ENCODE results near the gene HES3. TPM values are rescaled to one million over a fixed set of nuclear protein-coding genes. Genes with fewer than 3 reads are reported as not detected.

Gene HES3
- polyA plus RNA-seq, 1 of the 3 experiments (the other 2 are of a cell fraction), result not detected

DNA sequence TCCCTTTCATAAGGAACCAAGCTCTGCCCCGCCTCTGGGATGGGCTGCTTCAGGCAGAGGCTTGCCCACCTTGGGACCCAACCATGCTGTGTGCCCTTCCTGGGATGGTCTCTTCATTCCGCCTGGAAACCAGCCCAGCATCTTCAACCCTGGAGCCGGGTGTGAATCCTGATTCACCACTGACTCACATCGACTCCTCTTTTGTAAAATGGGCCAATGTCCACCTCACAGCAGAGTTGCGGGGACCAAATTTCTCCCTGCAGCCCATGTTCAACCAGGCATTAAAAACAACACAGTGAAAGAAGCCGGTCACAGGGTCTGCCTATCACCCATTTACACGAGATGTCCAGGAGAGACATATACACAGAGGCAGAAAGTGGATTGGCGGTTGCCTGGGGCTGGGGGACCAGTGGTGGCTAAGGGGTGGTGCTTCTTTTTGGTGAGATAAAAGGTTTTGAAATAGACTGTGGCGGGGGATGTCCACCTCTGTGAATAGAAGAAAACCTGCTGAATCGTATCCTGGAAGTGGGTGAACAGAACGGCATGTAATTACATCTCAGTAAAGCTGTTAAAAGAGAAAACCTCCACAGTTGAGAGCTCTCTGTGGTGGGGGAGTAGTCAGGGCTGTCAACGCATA, 23.8 kb downstream of the HES3 start:
- Histone ChIP-seq H3F3A (replicated peaks; ENCODE audit: insufficient read depth) (no peaks in the 10 kb centered on the region), H3K4me1 (ENCODE audit: control insufficient read depth in 1 of 2, insufficient read depth in 2 of 2, low read depth in 1 of 2, low read length in 1 of 2) (peaks cover under 1 to 49% of the 10 kb centered on the region in 2 experiments; a peak in 2 of 4 replicates), H3K36me3 (replicated peaks in 1 of 2; ENCODE audit: control insufficient read depth in 1 of 2, insufficient read depth in 2 of 2, low read length in 1 of 2) (no peaks in the 10 kb centered on the region), H2AFZ (ENCODE audit: low read depth) (no peak overlapping the region), H3K79me2 (ENCODE audit: insufficient read depth) (no peaks in the 10 kb centered on the region), H3K9ac (no peak overlapping the region), H3K4me2 (no peak overlapping the region), H4K20me1 (ENCODE audit: insufficient read depth) (peaks cover 5% of the 10 kb centered on the region; the same call in 1 of the 2 replicates), H3K27me3 (ENCODE audit: insufficient read depth) (no peaks in the 10 kb centered on the region), H3K9me3 (no peaks in the 10 kb centered on the region), H3K9me2 (no peaks in the 10 kb centered on the region), H3K27ac (ENCODE audit: low read depth in 2 of 2, low read length in 1 of 2) (no peak overlapping the region), H3K4me3 (ENCODE audit: low read depth in 2 of 2, low read length in 1 of 2) (no peak overlapping the region)
- CTCF ChIA-PET, result interaction anchor here (1.0 to 3.3 kb wide), 3 partner anchors 21 to 42 kb away, joined by 3 to 22 read pairs (median 8); no protein-coding TSS in a partner anchor
- 86% methylated on average over 10 of the region's 12 CpGs for WGBS (ENCODE audit: low lambda C conversion rate)
- DNase-seq, result no peak
- POLR2A ChIA-PET, result no interaction called here
- no peak for TF ChIP-seq EZH2phosphoT487 (IDR thresholded peaks at IDR 0.05; ENCODE audit: borderline replicate concordance, low read depth)
- no peak for TF ChIP-seq TCF12 (IDR thresholded peaks at IDR 0.05)
- TF ChIP-seq, protein P1, sequence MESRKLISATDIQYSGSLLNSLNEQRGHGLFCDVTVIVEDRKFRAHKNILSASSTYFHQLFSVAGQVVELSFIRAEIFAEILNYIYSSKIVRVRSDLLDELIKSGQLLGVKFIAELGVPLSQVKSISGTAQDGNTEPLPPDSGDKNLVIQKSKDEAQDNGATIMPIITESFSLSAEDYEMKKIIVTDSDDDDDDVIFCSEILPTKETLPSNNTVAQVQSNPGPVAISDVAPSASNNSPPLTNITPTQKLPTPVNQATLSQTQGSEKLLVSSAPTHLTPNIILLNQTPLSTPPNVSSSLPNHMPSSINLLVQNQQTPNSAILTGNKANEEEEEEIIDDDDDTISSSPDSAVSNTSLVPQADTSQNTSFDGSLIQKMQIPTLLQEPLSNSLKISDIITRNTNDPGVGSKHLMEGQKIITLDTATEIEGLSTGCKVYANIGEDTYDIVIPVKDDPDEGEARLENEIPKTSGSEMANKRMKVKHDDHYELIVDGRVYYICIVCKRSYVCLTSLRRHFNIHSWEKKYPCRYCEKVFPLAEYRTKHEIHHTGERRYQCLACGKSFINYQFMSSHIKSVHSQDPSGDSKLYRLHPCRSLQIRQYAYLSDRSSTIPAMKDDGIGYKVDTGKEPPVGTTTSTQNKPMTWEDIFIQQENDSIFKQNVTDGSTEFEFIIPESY (IDR thresholded peaks at IDR 0.05; ENCODE audit: borderline replicate concordance, low read depth), result no peak
- TF ChIP-seq, protein P2, sequence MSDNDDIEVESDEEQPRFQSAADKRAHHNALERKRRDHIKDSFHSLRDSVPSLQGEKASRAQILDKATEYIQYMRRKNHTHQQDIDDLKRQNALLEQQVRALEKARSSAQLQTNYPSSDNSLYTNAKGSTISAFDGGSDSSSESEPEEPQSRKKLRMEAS (IDR thresholded peaks at IDR 0.05; ENCODE audit: low read depth), result no peak
- TF ChIP-seq, protein P3, sequence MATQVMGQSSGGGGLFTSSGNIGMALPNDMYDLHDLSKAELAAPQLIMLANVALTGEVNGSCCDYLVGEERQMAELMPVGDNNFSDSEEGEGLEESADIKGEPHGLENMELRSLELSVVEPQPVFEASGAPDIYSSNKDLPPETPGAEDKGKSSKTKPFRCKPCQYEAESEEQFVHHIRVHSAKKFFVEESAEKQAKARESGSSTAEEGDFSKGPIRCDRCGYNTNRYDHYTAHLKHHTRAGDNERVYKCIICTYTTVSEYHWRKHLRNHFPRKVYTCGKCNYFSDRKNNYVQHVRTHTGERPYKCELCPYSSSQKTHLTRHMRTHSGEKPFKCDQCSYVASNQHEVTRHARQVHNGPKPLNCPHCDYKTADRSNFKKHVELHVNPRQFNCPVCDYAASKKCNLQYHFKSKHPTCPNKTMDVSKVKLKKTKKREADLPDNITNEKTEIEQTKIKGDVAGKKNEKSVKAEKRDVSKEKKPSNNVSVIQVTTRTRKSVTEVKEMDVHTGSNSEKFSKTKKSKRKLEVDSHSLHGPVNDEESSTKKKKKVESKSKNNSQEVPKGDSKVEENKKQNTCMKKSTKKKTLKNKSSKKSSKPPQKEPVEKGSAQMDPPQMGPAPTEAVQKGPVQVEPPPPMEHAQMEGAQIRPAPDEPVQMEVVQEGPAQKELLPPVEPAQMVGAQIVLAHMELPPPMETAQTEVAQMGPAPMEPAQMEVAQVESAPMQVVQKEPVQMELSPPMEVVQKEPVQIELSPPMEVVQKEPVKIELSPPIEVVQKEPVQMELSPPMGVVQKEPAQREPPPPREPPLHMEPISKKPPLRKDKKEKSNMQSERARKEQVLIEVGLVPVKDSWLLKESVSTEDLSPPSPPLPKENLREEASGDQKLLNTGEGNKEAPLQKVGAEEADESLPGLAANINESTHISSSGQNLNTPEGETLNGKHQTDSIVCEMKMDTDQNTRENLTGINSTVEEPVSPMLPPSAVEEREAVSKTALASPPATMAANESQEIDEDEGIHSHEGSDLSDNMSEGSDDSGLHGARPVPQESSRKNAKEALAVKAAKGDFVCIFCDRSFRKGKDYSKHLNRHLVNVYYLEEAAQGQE (IDR thresholded peaks at IDR 0.05; ENCODE audit: low read depth, low read length), result no peak
- TF ChIP-seq SMC3 (IDR thresholded peaks at IDR 0.05; ENCODE audit: low read depth, low read length), result no peak
- TF ChIP-seq CHD2 (IDR thresholded peaks at IDR 0.05; ENCODE audit: low read length, partially characterized antibody), result no peak
- TF ChIP-seq MXI1 (IDR thresholded peaks at IDR 0.05; ENCODE audit: low read depth, low read length), result no peak
- no peak for TF ChIP-seq NRF1 (IDR thresholded peaks at IDR 0.05; ENCODE audit: low read depth, low read length)
- TF ChIP-seq, protein P4, sequence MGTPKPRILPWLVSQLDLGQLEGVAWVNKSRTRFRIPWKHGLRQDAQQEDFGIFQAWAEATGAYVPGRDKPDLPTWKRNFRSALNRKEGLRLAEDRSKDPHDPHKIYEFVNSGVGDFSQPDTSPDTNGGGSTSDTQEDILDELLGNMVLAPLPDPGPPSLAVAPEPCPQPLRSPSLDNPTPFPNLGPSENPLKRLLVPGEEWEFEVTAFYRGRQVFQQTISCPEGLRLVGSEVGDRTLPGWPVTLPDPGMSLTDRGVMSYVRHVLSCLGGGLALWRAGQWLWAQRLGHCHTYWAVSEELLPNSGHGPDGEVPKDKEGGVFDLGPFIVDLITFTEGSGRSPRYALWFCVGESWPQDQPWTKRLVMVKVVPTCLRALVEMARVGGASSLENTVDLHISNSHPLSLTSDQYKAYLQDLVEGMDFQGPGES (IDR thresholded peaks at IDR 0.05; ENCODE audit: low read depth, low read length), result no peak
- no peak for TF ChIP-seq JUND (IDR thresholded peaks at IDR 0.05)
- no peak for TF ChIP-seq POLR2AphosphoS5 (IDR thresholded peaks at IDR 0.05; ENCODE audit: low read depth, low read length)
- no peak for TF ChIP-seq RAD21 (IDR thresholded peaks at IDR 0.05; ENCODE audit: low read length)
- TF ChIP-seq, protein P5, sequence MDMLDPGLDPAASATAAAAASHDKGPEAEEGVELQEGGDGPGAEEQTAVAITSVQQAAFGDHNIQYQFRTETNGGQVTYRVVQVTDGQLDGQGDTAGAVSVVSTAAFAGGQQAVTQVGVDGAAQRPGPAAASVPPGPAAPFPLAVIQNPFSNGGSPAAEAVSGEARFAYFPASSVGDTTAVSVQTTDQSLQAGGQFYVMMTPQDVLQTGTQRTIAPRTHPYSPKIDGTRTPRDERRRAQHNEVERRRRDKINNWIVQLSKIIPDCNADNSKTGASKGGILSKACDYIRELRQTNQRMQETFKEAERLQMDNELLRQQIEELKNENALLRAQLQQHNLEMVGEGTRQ (IDR thresholded peaks at IDR 0.05; ENCODE audit: borderline replicate concordance, low read depth, low read length), result no peak
- no peak for TF ChIP-seq RFX5 (IDR thresholded peaks at IDR 0.05; ENCODE audit: low read length)
